DOHH2 (cell line): ENCODE data around the gene EIF2S2.

ENCODE experiments used
- EZH2phosphoT487 ChIP-seq: fragments of 200-600 bp; sonication (generic); IDR thresholded peaks from 2 replicates; pipeline ENCODE4 v1.6.1; 2017; ENCODE audit warnings: borderline replicate concordance, mild to moderate bottlenecking, antibody characterized with exemption, low read length, moderate library complexity, mixed read lengths
- TF ChIP-seq, protein P1 (sequence below): fragments of 200-600 bp; sonication (generic); IDR thresholded peaks from one replicate; pipeline ENCODE4 v1.5.1; 2014; ENCODE audit warnings: antibody characterized with exemption, mild to moderate bottlenecking, low read depth, low read length; ENCODE audit not compliant: poor library complexity, severe bottlenecking

DNA sequence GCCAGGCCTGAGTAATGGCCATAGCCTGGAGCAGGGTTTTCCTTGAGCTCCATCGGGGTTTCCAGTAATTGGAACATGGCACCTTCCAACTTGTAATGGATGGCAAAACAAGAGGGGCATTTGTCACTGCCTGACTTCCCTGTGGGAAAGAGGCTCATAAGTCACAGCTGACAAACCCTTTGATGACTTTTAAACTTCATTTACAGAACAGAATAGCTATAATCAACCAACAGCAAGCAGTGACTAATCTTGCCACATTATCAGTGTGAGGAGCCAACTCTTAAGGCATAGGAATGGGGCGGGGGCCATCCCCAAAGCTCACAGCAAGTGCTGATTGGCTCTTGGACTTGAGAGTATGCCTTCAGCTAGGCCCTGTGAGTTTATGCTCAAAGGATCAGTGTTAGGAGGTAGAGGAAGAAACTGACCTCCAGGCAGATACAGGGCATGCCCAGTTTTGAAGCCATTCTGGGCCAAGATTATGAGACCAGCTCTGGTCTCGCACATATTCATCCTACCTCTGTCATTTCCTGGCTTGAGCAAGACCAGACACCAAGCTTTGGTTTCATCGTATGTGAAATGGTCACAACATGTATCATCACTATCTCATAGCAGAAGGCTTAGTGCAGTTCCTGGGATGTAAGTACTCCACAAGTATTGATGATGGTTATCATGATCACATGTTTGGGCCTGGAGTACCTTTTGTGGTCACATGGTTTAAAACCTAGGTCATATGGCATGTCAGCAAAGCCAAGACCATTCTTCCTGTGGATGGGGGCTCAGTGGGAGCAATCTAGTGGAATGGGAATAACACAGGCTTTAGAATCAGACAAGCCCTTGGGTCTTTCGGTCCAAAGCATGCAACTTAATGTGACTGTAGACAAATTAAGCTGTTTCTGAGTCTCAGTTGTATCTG lies 49.2 kb downstream of the EIF2S2 start:
- TF ChIP-seq, protein P1, sequence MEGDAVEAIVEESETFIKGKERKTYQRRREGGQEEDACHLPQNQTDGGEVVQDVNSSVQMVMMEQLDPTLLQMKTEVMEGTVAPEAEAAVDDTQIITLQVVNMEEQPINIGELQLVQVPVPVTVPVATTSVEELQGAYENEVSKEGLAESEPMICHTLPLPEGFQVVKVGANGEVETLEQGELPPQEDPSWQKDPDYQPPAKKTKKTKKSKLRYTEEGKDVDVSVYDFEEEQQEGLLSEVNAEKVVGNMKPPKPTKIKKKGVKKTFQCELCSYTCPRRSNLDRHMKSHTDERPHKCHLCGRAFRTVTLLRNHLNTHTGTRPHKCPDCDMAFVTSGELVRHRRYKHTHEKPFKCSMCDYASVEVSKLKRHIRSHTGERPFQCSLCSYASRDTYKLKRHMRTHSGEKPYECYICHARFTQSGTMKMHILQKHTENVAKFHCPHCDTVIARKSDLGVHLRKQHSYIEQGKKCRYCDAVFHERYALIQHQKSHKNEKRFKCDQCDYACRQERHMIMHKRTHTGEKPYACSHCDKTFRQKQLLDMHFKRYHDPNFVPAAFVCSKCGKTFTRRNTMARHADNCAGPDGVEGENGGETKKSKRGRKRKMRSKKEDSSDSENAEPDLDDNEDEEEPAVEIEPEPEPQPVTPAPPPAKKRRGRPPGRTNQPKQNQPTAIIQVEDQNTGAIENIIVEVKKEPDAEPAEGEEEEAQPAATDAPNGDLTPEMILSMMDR = no peak
- TF ChIP-seq EZH2phosphoT487 = no peak
